Suppressor macrophage treated with lipopolysaccharide for 1 hour (primary cell): Measurements from ENCODE around the gene COL11A2.

Experiments
- DNase-seq, 3 donors: peaks; one replicate each; pipeline ENCODE4 v3.0.0-alpha.2; 2020 to 2022

COL11A2 gene

GRCh38 chr6:33147807-33148666 lies 44.2 kb downstream of the COL11A2 start:
- peak; percentile 65 to 75 (median 68) for DNase-seq

- peak; percentile 75 to 93 (median 91) for DNase-seq
These were observed 47.9 kb downstream of the COL11A2 start for GRCh38 chr6:33144373-33144772.

DNA sequence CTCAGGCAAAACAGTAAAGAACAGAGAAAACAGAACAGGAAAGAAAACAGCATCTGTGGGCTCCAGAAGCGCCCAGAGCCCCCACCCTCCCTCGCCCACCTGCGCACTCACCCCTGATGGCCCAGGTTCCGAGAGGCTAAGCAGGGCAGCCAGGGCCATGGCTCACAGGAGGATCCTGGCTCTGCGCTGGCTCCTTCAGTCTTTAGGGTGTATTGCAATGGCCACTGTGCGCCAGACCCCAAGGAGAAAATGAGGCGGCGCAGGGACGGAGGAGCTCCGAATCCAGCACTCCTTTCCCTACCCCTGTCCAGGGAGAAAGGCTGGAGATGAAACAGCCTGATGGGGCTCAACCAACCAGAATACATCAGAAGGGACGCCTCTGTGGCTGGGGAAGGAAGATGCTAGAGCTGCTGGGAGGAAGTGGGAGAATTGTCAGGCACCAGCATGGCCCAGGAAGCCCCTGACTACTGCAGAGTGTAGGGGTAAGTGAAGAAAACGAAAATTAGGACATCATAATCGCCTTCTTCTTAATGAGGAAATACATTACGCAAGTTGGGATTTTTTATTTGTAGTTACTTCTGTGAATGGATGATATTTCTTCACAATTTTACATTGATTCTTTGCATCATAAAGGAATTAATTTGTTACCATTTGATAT lies 49.0 kb downstream of the COL11A2 start:
- peak; percentile 76 to 92 (median 90) for DNase-seq

GRCh38 chr6:33142501-33143070 lies 49.7 kb downstream of the COL11A2 start:
- DNase-seq: peak; percentile 22 to 48 (median 38)

GRCh38 chr6:33140556-33140955 lies 51.7 kb downstream of the COL11A2 start:
- peak; percentile 60 to 69 (median 67) for DNase-seq

DNA sequence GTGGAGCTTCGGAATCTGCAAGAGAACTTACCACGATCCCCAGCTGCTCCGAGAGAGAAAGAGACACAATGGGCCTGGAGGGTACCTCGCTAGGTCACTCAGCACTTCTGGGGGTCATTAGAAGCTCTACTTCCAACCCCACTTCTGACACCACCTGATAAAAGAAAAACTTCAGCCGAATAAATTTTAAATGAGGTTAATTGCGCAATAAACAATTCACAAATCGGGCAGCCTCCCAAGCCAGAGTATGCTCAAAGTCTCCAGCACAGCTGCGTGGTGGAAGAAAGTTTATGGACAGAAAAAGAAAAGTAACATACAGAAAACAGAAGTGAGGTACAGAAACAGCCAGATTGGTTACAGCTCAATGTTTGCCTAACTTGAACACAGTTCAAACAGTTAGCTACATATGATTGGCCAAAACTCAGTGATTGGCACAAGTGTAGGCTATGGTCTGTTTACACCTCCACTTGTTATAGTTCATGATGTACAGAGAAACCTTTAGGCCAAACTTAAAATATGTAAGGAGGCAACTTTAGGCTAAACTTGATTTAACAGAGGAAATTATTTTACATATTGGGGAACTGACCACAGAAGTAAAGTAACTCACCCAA lies 52.6 kb downstream of the COL11A2 start:
- no peak for DNase-seq

DNA sequence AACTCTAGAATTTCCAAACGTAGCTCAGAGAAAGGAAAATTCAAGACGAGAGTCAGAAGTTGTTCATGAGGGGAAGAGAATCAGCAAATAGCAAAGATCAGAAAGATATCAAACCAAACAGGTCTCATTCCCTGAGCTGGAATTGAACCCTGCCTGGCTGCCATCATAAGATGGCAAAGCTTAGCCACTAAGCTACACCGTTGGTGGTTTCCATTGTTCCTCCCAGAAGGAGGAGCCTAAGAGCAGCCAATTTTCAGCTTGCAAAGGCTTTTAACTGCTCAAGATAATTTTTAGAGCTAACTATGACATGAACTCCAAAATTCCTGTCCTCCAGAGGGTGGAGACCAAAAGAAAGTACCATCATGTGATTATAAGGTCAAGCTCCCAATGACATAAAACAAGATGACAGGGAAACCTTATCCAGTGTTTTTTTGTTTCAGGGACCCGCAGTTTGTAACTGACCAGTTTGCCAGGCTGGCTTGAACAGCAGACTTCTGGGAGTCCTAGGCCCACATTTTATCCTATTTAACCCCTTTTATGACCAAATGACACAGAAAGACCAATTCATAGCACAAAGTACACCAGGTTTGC lies 55.9 kb downstream of the COL11A2 start:
- DNase-seq: peak in 2 of 3 donors; percentile 32 to 34

GRCh38 chr6:33132081-33132524 lies 60.2 kb downstream of the COL11A2 start:
- DNase-seq: peak; percentile 70 to 86 (median 83)

- no peak for DNase-seq
These were observed 63.9 kb downstream of the COL11A2 start for GRCh38 chr6:33128318-33128717.

DNA sequence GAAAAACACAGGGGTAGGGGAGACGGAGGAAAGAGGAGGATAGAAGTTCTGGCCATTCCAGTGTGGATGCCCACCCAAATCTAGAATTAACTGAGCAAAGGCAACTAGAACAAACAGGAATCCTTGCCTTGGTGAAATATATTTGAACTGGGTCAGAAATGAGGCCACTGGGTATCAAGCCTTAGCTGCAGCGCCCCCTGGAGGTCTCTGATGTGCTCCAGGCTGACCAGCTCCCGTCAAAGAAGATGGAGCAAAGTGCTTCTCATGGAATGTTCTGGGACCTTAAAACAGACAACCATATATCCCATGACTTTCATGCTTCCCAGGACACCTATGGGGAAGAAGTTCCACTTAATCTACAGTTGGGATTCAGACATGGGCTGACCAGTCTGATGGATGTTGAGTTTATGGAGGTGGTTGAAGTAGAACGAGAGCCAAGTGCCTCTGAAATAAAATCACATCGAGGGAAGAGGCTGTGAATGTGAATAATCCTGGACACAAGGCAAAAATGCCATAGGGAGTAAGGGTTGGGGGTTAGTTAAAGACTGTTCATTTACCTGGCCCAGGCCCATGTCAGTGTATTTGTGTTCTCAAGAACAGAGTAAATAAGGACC lies 66.1 kb downstream of the COL11A2 start:
- peak; percentile 79 to 95 (median 88) for DNase-seq

DNA sequence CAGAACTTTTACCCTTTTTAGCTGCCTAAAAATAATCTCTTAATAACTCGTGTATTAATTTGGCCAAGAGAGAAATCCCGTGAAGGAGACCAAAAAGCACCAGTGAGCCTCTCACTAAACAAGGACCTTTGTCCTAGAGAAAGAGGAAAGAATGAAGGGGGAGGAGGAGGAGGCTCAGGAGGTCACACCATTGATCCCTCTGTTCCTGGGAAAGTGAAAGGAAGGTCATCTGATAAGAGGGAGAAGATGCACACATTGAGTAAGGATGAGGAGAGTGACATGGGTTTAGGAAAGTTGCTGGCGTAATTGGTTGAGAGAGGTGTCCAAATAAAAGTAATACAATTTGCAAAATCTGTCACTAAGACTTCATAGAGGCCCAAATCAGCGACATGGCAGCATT lies 67.3 kb downstream of the COL11A2 start:
- DNase-seq: no peak

- DNase-seq: no peak
These were observed 67.8 kb downstream of the COL11A2 start for GRCh38 chr6:33124525-33124901.

DNA sequence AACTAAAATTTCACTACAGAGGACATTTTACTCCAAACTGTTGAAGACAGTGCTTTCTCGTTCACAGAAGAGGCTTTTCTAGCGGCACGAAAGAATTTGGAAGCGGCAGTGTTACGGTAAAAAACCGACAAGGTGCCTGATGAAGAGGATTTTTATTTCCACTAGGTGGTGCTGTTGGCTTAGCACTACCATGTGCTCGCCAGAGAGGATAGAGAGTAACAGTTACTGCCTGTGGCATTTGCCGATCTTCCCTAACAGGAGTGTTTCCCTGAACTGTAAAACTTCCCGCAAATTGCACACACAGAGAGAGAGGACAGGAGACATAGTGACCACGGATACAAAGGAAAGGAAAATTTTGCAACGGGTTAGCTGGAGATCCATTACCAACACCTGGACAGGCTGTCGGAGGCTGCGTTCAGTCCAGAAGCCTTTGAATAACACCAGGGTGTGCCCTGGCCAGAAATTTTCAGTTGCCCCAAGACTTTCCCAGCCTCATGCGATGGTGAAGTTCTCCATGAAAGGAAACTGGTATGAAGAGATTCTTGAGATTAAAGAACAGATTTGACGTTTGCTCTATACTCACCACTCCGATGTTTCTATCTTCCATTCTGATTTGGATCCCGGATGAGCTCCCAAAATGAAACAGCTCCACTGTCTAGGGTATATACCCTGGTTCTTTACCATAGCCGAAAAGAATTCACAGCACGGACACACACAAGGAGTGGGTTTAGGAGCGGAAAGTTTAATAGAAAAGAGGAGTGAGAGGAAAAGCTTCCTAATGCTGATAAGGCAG lies 68.3 kb downstream of the COL11A2 start:
- peak; percentile 64 to 88 (median 76) for DNase-seq

DNA sequence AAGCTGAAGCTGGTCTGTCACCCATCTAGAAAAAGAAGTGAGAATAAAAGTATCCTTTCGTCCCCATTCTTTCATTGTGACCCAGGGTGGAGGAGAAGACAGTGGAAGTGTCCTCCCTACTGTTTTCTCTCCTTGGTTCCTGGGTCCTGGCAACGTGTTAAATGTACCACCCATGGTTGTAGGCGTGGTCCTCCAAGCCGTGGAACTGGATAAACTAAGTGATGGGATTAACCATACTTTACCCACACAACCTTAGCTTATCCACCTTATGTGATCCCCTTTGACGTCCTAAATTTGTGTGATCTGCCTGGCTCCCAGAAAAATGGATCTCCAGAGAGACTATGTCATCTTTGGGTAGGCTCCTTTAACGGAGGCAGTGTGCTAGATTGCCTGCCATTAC lies 69.1 kb downstream of the COL11A2 start:
- no peak for DNase-seq

DNA sequence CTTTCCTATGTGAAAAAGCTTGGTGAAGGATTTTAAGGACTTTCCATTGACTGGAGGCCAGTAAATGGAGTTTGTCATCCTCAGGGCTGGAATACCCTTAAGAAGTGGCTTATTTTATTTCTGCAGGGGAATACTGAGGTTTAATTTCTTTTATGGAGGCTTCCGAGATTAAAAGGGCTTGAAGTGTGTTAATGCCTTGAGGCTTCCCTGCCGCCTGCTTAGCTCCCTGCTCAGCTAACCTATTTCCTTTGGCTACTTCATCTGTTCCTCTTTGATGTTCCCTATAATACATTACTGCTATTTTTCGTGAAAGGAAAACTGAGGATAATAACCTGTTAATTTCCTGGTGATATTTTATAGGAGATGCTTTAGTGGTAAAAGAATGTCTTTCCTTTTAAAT lies 72.3 kb downstream of the COL11A2 start:
- DNase-seq: no peak

DNA sequence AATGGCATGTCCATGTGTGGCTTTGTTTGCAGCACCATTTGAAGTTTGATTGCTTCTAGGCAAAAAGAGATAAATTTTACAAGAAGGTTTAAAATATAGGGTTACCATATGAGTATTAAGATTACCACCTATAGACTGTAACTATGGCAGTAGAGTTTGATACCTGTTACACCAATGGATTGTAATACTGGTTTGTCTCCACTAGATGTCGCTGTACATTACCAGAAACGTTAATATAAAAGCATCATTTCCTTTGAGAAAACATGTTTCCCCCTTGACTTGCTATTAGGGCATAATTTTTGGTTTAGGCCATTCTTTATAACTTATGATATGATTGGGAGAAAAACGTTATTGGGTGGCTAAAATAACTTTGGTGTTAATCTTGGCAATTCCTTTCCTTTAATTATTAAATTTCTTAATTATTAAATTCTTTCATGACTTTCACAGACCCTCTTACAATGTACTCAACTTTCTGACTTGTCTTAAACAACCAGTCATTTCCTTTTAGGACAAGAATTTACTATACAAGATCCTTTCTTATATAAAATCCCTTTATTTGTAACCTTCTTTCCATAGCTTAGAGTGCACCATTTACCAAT lies 73.6 kb downstream of the COL11A2 start:
- peak; percentile 66 to 84 (median 82) for DNase-seq

- DNase-seq: no peak
These were observed 74.4 kb downstream of the COL11A2 start for GRCh38 chr6:33117811-33118277.

DNA sequence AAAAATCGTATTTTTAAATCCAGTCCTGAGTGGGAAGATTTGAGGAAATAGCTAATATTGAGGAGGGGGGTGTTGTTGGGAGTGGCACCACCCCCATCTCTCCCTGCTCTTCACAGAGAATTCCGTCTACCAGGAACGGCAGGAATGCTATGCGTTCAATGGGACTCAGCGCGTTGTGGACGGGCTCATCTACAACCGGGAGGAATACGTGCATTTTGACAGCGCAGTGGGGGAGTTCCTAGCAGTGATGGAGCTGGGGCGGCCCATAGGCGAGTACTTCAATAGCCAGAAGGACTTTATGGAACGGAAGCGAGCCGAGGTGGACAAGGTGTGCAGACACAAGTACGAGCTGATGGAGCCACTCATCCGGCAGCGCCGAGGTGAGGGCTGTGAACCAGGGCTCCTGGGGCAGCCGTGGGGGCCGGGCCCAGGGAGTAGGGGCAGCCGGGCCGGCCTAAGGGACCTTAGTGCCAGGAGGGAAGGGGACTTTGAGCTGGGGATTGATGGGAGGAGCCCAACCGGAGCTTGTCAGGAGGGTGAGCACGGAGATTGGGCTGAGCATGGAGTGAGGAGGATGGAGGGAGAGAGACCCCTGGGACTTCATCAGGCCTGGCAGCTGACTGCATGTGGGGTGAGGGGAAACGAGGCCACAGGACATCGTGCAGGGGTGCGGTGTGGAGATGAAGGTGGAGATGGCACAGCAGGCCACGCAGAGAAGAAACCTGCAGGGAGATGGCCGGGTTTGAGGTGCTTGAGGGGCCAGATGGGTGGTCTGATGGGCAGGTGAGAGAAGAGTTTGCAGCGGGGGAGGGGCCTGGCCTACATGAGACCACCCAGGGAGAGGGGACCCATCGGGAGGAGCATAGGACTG lies 75.2 kb downstream of the COL11A2 start:
- DNase-seq: no peak

GRCh38 chr6:33116417-33116816 lies 75.8 kb downstream of the COL11A2 start:
- DNase-seq: no peak

- peak; percentile 38 to 77 (median 63) for DNase-seq
These were observed 77.9 kb downstream of the COL11A2 start for GRCh38 chr6:33114406-33114805.
